Nephron progenitor cell (in vitro differentiated cells): ENCODE measurements around the gene ITK.

Experiments
- DNase-seq: peaks from one replicate; pipeline ENCODE4 v3.0.0; 2021
- H3K27ac Mint-ChIP-seq: 2 replicates; pipeline ENCODE4 v1.8.0; 2021; ENCODE audit warnings: mild to moderate bottlenecking, moderate library complexity, mixed read lengths
- H3K27me3 Mint-ChIP-seq: 2 replicates; pipeline ENCODE4 v1.8.0; 2021; ENCODE audit warnings: mild to moderate bottlenecking, low read depth, mixed read lengths; ENCODE audit not compliant: poor library complexity
- H3K36me3 Mint-ChIP-seq: 2 replicates; pipeline ENCODE4 v1.8.0; 2021; ENCODE audit warnings: low read depth, mixed read lengths
- H3K4me1 Mint-ChIP-seq: 2 replicates; pipeline ENCODE4 v1.8.0; 2021; ENCODE audit warnings: mixed read lengths
- H3K4me3 Mint-ChIP-seq: 2 replicates; pipeline ENCODE4 v1.8.0; 2021; ENCODE audit warnings: mild to moderate bottlenecking, moderate library complexity, mixed read lengths
- H3K9me3 Mint-ChIP-seq: 2 replicates; pipeline ENCODE4 v1.8.0; 2021; ENCODE audit warnings: mild to moderate bottlenecking, moderate library complexity, mixed read lengths
- CTCF ChIP-seq: fragments of 200-600 bp; sonication (generic); IDR thresholded peaks from 2 replicates; pipeline ENCODE4 v1.5.0; 2021; ENCODE audit warnings: antibody characterized with exemption

Gene ITK

GRCh38 chr5:157300564-157300963, 119.9 kb downstream of the ITK start:
- Mint-ChIP-seq H3K9me3 (peaks cover 5% of the 10 kb centered on the region), H3K4me3 (no peak overlapping the region), H3K4me1 (no peaks in the 10 kb centered on the region), H3K27me3 (peaks cover 11% of the 10 kb centered on the region), H3K27ac (no peak overlapping the region), H3K36me3 (peaks cover 12% of the 10 kb centered on the region)
- DNase-seq = no peak
- no peak for TF ChIP-seq CTCF

GRCh38 chr5:157301066-157301465, 120.4 kb downstream of the ITK start:
- Mint-ChIP-seq H3K27me3 (peaks cover 11% of the 10 kb centered on the region), H3K9me3 (peaks cover 5% of the 10 kb centered on the region), H3K27ac (no peak overlapping the region), H3K4me1 (no peaks in the 10 kb centered on the region), H3K4me3 (no peak overlapping the region), H3K36me3 (peaks cover 12% of the 10 kb centered on the region)
- TF ChIP-seq CTCF = no peak
- no peak for DNase-seq

GRCh38 chr5:157303023-157303422, 122.4 kb downstream of the ITK start:
- no peaks in the 10 kb centered on the region for H3K4me1 Mint-ChIP-seq
- no peak overlapping the region for H3K4me3 Mint-ChIP-seq
- peaks cover 5% of the 10 kb centered on the region for H3K9me3 Mint-ChIP-seq
- DNase-seq = no peak
- H3K36me3 Mint-ChIP-seq = peaks cover 12% of the 10 kb centered on the region
- H3K27ac Mint-ChIP-seq = no peak overlapping the region
- peaks cover 4% of the 10 kb centered on the region for H3K27me3 Mint-ChIP-seq
- TF ChIP-seq CTCF = no peak

GRCh38 chr5:157303667-157304327, 123.2 kb downstream of the ITK start:
- peak; percentile 13 for TF ChIP-seq CTCF
- H3K36me3 Mint-ChIP-seq = peaks cover 7% of the 10 kb centered on the region
- no peaks in the 10 kb centered on the region for H3K4me1 Mint-ChIP-seq
- H3K4me3 Mint-ChIP-seq = no peak overlapping the region
- peaks cover 4% of the 10 kb centered on the region for H3K27me3 Mint-ChIP-seq
- DNase-seq = peak; percentile 20
- peaks cover 5% of the 10 kb centered on the region for H3K9me3 Mint-ChIP-seq
- no peak overlapping the region for H3K27ac Mint-ChIP-seq
